ENCODE measurements around the gene MAP4K1. TPM values are rescaled to one million over a fixed set of nuclear protein-coding genes. Genes with fewer than 3 reads are reported as not detected.

Gene MAP4K1
- total RNA-seq, 1 experiment from 2014 or later: 2.3 TPM

GRCh38 chr19:38664503-38665211, 46.9 kb upstream of the MAP4K1 start:
- Histone ChIP-seq H3K79me2 (ENCODE audit: low read length) (peaks cover 100% of the 10 kb centered on the region), H4K20me1 (ENCODE audit: low read length) (peaks cover 54% of the 10 kb centered on the region), H3K4me2 (ENCODE audit: low read length) (peak overlapping the region; percentile 59; the same call in 1 of the 2 replicates), H3K9me2 (replicated peaks; ENCODE audit: low read length) (no peaks in the 10 kb centered on the region), H2AFZ (ENCODE audit: low read length) (no peak overlapping the region), H3K27ac (ENCODE audit: low read length) (peak overlapping the region; percentile 76), H3K36me3 (ENCODE audit: low read depth, low read length) (peaks cover 48% of the 10 kb centered on the region), H3K4me1 (ENCODE audit: insufficient read depth, low read length) (peaks cover 88% of the 10 kb centered on the region), H3K27me3 (ENCODE audit: low read length) (no peaks in the 10 kb centered on the region), H3K9me3 (ENCODE audit: low read length) (no peaks in the 10 kb centered on the region), H3K9ac (ENCODE audit: low read length) (no peak overlapping the region), H3F3A (ENCODE audit: low read length, unreplicated experiment) (peaks cover 6% of the 10 kb centered on the region), H3K4me3 (ENCODE audit: low read length) (no peak overlapping the region)
- intact Hi-C loops (cut with micrococcal nuclease): no loop called here
- no peak for DNase-seq
- ATAC-seq: no peak; the same call in 1 of the 2 replicates
- ChIA-PET POLR2A (ENCODE audit: unreplicated experiment) (no interaction called here), CTCF (no interaction called here)
- TF ChIP-seq EZH2 (IDR thresholded peaks at IDR 0.05; ENCODE audit: low read length, unreplicated experiment): no peak
- TF ChIP-seq CTCF (conservative IDR thresholded peaks at IDR 0.05; ENCODE audit: low read depth, low read length): no peak
- TF ChIP-seq EZH2phosphoT487 (IDR thresholded peaks at IDR 0.05; ENCODE audit: borderline replicate concordance, low read length): no peak
- no TSS peak for BruUV-seq (replicated peaks)

GRCh38 chr19:38663957-38664502, 46.3 kb upstream of the MAP4K1 start:
- H3K36me3 ChIP-seq (ENCODE audit: low read depth, low read length): peaks cover 49% of the 10 kb centered on the region
- DNase-seq: no peak
- H3K27ac ChIP-seq (ENCODE audit: low read length): 0 out of 2 replicates have a peak overlapping the region, but pooled peaks have one; percentile 76
- no peak overlapping the region for H3K4me3 ChIP-seq (ENCODE audit: low read length)
- no peaks in the 10 kb centered on the region for H3K9me3 ChIP-seq (ENCODE audit: low read length)
- peak overlapping the region; percentile 59; the same call in 1 of the 2 replicates for H3K4me2 ChIP-seq (ENCODE audit: low read length)
- peaks cover 94% of the 10 kb centered on the region for H3K4me1 ChIP-seq (ENCODE audit: insufficient read depth, low read length)
- peaks cover 10% of the 10 kb centered on the region for H3F3A ChIP-seq (ENCODE audit: low read length, unreplicated experiment)
- no TSS peak for BruUV-seq (replicated peaks)
- H3K9me2 ChIP-seq (replicated peaks; ENCODE audit: low read length): no peaks in the 10 kb centered on the region
- peaks cover 100% of the 10 kb centered on the region for H3K79me2 ChIP-seq (ENCODE audit: low read length)
- H3K27me3 ChIP-seq (ENCODE audit: low read length): no peaks in the 10 kb centered on the region
- ChIA-PET CTCF (no interaction called here), POLR2A (ENCODE audit: unreplicated experiment) (no interaction called here)
- no peak overlapping the region for H2AFZ ChIP-seq (ENCODE audit: low read length)
- no peak for TF ChIP-seq CTCF (conservative IDR thresholded peaks at IDR 0.05; ENCODE audit: low read depth, low read length)
- H4K20me1 ChIP-seq (ENCODE audit: low read length): peaks cover 54% of the 10 kb centered on the region
- no peak overlapping the region for H3K9ac ChIP-seq (ENCODE audit: low read length)
- no peak for ATAC-seq
- intact Hi-C loops (cut with micrococcal nuclease): no loop called here

- CTCF ChIA-PET: no interaction called here
- Histone ChIP-seq H3K36me3 (ENCODE audit: low read depth, low read length) (peaks cover 43% of the 10 kb centered on the region), H3K9me2 (replicated peaks; ENCODE audit: low read length) (no peaks in the 10 kb centered on the region), H3K9me3 (ENCODE audit: low read length) (no peaks in the 10 kb centered on the region), H3K27ac (ENCODE audit: low read length) (no peak overlapping the region), H3K27me3 (ENCODE audit: low read length) (no peaks in the 10 kb centered on the region), H3K4me3 (ENCODE audit: low read length) (no peak overlapping the region), H2AFZ (ENCODE audit: low read length) (no peak overlapping the region), H3K79me2 (ENCODE audit: low read length) (peaks cover 98% of the 10 kb centered on the region), H4K20me1 (ENCODE audit: low read length) (peaks cover 48% of the 10 kb centered on the region), H3K4me2 (ENCODE audit: low read length) (no peak overlapping the region), H3F3A (ENCODE audit: low read length, unreplicated experiment) (peaks cover 13% of the 10 kb centered on the region), H3K4me1 (ENCODE audit: insufficient read depth, low read length) (peaks cover 94% of the 10 kb centered on the region), H3K9ac (ENCODE audit: low read length) (no peak overlapping the region)
- TF ChIP-seq EZH2phosphoT487 (IDR thresholded peaks at IDR 0.05; ENCODE audit: borderline replicate concordance, low read length): no peak
- no peak for TF ChIP-seq EZH2 (IDR thresholded peaks at IDR 0.05; ENCODE audit: low read length, unreplicated experiment)
- TF ChIP-seq CTCF (conservative IDR thresholded peaks at IDR 0.05; ENCODE audit: low read depth, low read length): no peak
- no TSS peak for BruUV-seq (replicated peaks)
- intact Hi-C loops (cut with micrococcal nuclease): no loop called here
- ATAC-seq (no peak), DNase-seq (no peak)
- POLR2A ChIA-PET (ENCODE audit: unreplicated experiment): no interaction called here
Observed at GRCh38 chr19:38663156-38663651, 45.5 kb upstream of the MAP4K1 start.

All from PC-3 (cell line).